Naive thymus-derived CD4-positive, alpha-beta T cell (primary cell): ENCODE measurements around the gene NUTM1. TPM values are rescaled to one million over a fixed set of nuclear protein-coding genes. Genes with fewer than 3 reads are reported as not detected.

Experiments
- ATAC-seq: fragments of 150-1000 bp; cut with Tn5 transposase; 2 replicates; pipeline ENCODE4 v1.10.0; 2021; ENCODE audit warnings: mild to moderate bottlenecking, moderate library complexity
- CTCF ChIA-PET: fragments of 350-600 bp; sonication (Branson Sonifier 250); formaldehyde crosslinking; loops from one replicate; lab custom pipeline; 2021; ENCODE audit warnings: antibody characterized with exemption; lab: Charles Lee
- POLR2A ChIA-PET: fragments of 350-600 bp; sonication (Branson Sonifier 250); formaldehyde crosslinking; loops from one replicate; lab custom pipeline; 2021; ENCODE audit warnings: antibody characterized with exemption, inconsistent platforms; lab: Charles Lee
- DNase-seq, 9 donors: peaks; one replicate each; pipeline versions ENCODE4 v3.0.0 to v3.0.0-alpha.2; 2020 to 2022; ENCODE audit warnings: mixed read lengths in 1 of 9
- H3K27ac ChIP-seq: one replicate; pipeline ENCODE4 v1.7.0; 2013; ENCODE audit warnings: mild to moderate bottlenecking, low read depth, low read length, moderate library complexity
- H3K27me3 ChIP-seq, 2 donors: one replicate each; pipeline ENCODE4 v1.7.0; 2013; ENCODE audit warnings: low read length in 2 of 2, mild to moderate bottlenecking in 2 of 2, moderate library complexity in 2 of 2; ENCODE audit not compliant: control insufficient read depth in 2 of 2, insufficient read depth in 2 of 2
- H3K36me3 ChIP-seq, 3 experiments: 1 replicate in 2 of 3; 2 replicates in 1 of 3; pipeline ENCODE4 v1.7.0; 2013; ENCODE audit warnings: low read length in 3 of 3, mild to moderate bottlenecking in 3 of 3, moderate library complexity in 1 of 3; ENCODE audit not compliant: insufficient read depth in 3 of 3, control insufficient read depth in 2 of 3
- H3K4me1 ChIP-seq, 2 donors: one replicate each; pipeline ENCODE4 v1.7.0; 2013; ENCODE audit warnings: low read length in 2 of 2, mild to moderate bottlenecking in 2 of 2, moderate library complexity in 1 of 2; ENCODE audit not compliant: control insufficient read depth in 2 of 2, insufficient read depth in 2 of 2
- H3K4me3 ChIP-seq: 2 replicates; pipeline ENCODE4 v1.7.0; 2013; ENCODE audit warnings: mild to moderate bottlenecking, low read length
- H3K9me3 ChIP-seq, 3 experiments: 1 replicate in 2 of 3; 2 replicates in 1 of 3; pipeline ENCODE4 v1.7.0; 2013; ENCODE audit warnings: low read length in 3 of 3; ENCODE audit not compliant: control insufficient read depth in 2 of 3
- H3K27ac Mint-ChIP-seq, 9 donors: one replicate each; pipeline ENCODE4 v1.8.0; 2020 to 2022; ENCODE audit warnings: mixed read lengths in 9 of 9, mild to moderate bottlenecking in 8 of 9, moderate library complexity in 5 of 9, inconsistent platforms in 2 of 9
- H3K27me3 Mint-ChIP-seq, 5 donors: one replicate each; pipeline ENCODE4 v1.8.0; 2021 to 2022; ENCODE audit warnings: mixed read lengths in 5 of 5, mild to moderate bottlenecking in 1 of 5
- H3K36me3 Mint-ChIP-seq, 5 donors: one replicate each; pipeline ENCODE4 v1.8.0; 2020 to 2022; ENCODE audit warnings: mixed read lengths in 5 of 5, mild to moderate bottlenecking in 3 of 5, inconsistent platforms in 1 of 5
- H3K4me1 Mint-ChIP-seq, 7 donors: one replicate each; pipeline ENCODE4 v1.8.0; 2020 to 2022; ENCODE audit warnings: mixed read lengths in 7 of 7, mild to moderate bottlenecking in 3 of 7, inconsistent platforms in 1 of 7
- H3K4me3 Mint-ChIP-seq, 10 donors: one replicate each; pipeline ENCODE4 v1.8.0; 2020 to 2022; ENCODE audit warnings: mild to moderate bottlenecking in 10 of 10, mixed read lengths in 10 of 10, moderate library complexity in 6 of 10, inconsistent platforms in 2 of 10
- H3K9me3 Mint-ChIP-seq, 11 donors: one replicate each; pipeline ENCODE4 v1.8.0; 2020 to 2022; ENCODE audit warnings: mixed read lengths in 11 of 11, mild to moderate bottlenecking in 4 of 11, inconsistent platforms in 1 of 11, moderate library complexity in 1 of 11
- intact Hi-C, 2 donors: fragments of 100-400 bp; cut with micrococcal nuclease; formaldehyde crosslinking; loops; one replicate each; pipeline ENCODE4 v1.15.1; 2023
- polyA plus RNA-seq, 2 donors: library from polyadenylated mRNA; unstranded; fragments of 300-500 nt; fragmentation: Illumina TruSeq; gene quantifications; one replicate each; pipeline ENCODE4 v1.2.3, GENCODE V29; 2021
- total RNA-seq, 6 experiments: library from RNA in 5 of 6; stranded (reverse) in 5 of 6; gene quantifications; 1 replicate in 5 of 6; 2 replicates in 1 of 6; pipeline ENCODE4 v1.2.3 and lab custom pipeline; 2021 to 2026

NUTM1 gene
- total and polyA plus RNA-seq, 7 experiments from 2014 or later: not detected

DNA sequence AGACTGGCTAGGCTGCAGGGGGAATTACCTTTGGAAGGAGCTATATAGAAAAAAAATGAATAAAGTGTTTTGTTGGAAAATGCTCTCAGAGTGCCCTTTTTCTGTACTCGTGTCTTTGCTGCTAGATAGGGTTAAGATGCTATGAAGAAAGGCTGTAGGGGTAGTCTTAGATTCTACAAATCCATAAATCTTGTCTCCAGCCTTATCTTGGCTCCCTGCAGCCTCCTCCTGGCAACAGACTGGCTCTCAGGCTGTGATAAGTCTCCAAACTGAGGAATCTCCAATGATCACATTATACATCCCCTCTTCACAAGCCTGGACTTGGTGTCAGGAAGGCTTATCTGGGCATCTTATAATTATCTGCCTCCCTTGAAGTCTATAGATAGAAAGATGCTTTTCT, 14.5 kb downstream of the NUTM1 start:
- Histone ChIP-seq H3K36me3 (peaks cover 4 to 77% (median 16%) of the 10 kb centered on the region in 3 experiments), H3K4me1 (no peaks in the 10 kb centered on the region), H3K27ac (no peak overlapping the region), H3K27me3 (no peaks in the 10 kb centered on the region), H3K4me3 (no peak overlapping the region), H3K9me3 (no peaks in the 10 kb centered on the region)
- Mint-ChIP-seq H3K36me3 (peaks cover 4 to 40% (median 16%) of the 10 kb centered on the region in 5 donors), H3K27me3 (no peaks in the 10 kb centered on the region), H3K9me3 (no peaks in the 10 kb centered on the region), H3K27ac (peak overlapping the region in 1 of 9 donors; percentile 31), H3K4me3 (no peak overlapping the region), H3K4me1 (peaks cover 0 to 4% (median 0%) of the 10 kb centered on the region in 7 donors)
- no peak for DNase-seq
- no peak for ATAC-seq
- POLR2A ChIA-PET: interaction anchor here (1.1 kb wide), 1 partner anchor 10 kb away, joined by 4 read pairs; the partner anchor contains the start of gene LPCAT4
- CTCF ChIA-PET: interaction anchor here (1.5 kb wide), 1 partner anchor 116 kb away, joined by 3 read pairs; no protein-coding TSS in a partner anchor
- intact Hi-C loops: no loop called here

DNA sequence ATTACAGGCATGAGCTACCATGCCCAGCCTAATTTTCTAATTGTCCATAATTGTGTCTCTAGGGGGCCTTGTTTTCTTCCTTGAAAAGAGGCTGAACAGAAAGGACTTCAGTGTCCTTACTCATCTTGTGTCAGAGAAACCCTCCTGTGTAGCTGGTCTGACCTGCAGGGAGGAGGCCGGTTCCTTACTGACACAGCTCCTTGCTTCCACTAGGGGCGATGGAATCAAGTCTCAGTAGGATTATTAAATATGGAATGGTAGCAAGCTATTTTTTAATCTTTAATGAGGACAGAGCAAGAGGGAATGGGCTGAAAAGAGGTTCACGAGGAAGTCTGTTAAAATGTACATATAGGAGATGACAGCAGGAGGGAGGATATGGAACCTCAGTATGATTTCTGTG, 15.3 kb downstream of the NUTM1 start:
- H3K4me1 Mint-ChIP-seq: peaks cover 0 to 9% (median 3%) of the 10 kb centered on the region in 7 donors

DNA sequence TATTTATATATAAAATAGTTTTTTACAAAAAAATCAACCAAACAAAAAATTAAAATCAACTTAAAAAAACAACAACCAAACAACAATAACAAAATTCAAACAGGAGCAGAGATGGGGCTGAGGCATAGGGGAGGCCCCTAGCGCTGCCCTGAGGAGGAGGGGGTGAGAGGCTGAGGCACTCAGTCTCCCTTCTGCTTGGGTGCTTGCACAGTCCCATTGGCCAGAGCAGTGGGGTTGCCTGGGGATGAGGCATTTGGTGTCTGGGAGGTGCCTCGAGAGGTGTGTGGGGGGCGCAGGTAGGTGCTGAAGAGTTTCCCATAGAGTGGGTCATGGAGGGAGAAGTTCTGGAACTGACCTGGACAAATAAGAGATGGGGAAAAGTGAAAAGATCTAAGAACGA, 15.8 kb downstream of the NUTM1 start:
- peaks cover 4 to 84% (median 16%) of the 10 kb centered on the region in 3 experiments for H3K36me3 ChIP-seq
- no peak for DNase-seq
- H3K4me3 ChIP-seq: no peak overlapping the region
- peaks cover 4 to 48% (median 21%) of the 10 kb centered on the region in 5 donors for H3K36me3 Mint-ChIP-seq
- H3K27ac Mint-ChIP-seq: peak overlapping the region in 2 of 9 donors; percentile 47 to 69
- ChIA-PET CTCF (no interaction called here), POLR2A (interaction anchor here (1.1 kb wide), 1 partner anchor 9 kb away, joined by 4 read pairs; the partner anchor contains the start of gene LPCAT4)
- intact Hi-C loops: no loop called here
- no peak for ATAC-seq
- no peaks in the 10 kb centered on the region for H3K9me3 ChIP-seq
- H3K27me3 Mint-ChIP-seq: no peaks in the 10 kb centered on the region
- no peaks in the 10 kb centered on the region for H3K4me1 ChIP-seq
- peaks cover 0 to 11% (median 3%) of the 10 kb centered on the region in 7 donors for H3K4me1 Mint-ChIP-seq
- H3K27ac ChIP-seq: no peak overlapping the region
- no peaks in the 10 kb centered on the region for H3K27me3 ChIP-seq
- H3K9me3 Mint-ChIP-seq: no peaks in the 10 kb centered on the region
- H3K4me3 Mint-ChIP-seq: no peak overlapping the region

More for the DNA sequence above, 15.3 kb downstream of the NUTM1 start:
- no peak overlapping the region for H3K27ac Mint-ChIP-seq
- no peak overlapping the region for H3K4me3 Mint-ChIP-seq
- ATAC-seq: no peak
- H3K9me3 Mint-ChIP-seq: no peaks in the 10 kb centered on the region
- H3K9me3 ChIP-seq: no peaks in the 10 kb centered on the region
- no peak overlapping the region for H3K4me3 ChIP-seq
- H3K36me3 Mint-ChIP-seq: peaks cover 4 to 44% (median 21%) of the 10 kb centered on the region in 5 donors
- ChIA-PET POLR2A (interaction anchor here (1.1 kb wide), 1 partner anchor 9 kb away, joined by 4 read pairs; the partner anchor contains the start of gene LPCAT4), CTCF (interaction anchor here (1.5 kb wide), 1 partner anchor 116 kb away, joined by 3 read pairs; no protein-coding TSS in a partner anchor)
- H3K27me3 Mint-ChIP-seq: no peaks in the 10 kb centered on the region
- H3K27ac ChIP-seq: no peak overlapping the region
- H3K36me3 ChIP-seq: peaks cover 4 to 81% (median 16%) of the 10 kb centered on the region in 3 experiments
- no peak for DNase-seq
- no peaks in the 10 kb centered on the region for H3K27me3 ChIP-seq
- intact Hi-C loops: no loop called here
- no peaks in the 10 kb centered on the region for H3K4me1 ChIP-seq

DNA sequence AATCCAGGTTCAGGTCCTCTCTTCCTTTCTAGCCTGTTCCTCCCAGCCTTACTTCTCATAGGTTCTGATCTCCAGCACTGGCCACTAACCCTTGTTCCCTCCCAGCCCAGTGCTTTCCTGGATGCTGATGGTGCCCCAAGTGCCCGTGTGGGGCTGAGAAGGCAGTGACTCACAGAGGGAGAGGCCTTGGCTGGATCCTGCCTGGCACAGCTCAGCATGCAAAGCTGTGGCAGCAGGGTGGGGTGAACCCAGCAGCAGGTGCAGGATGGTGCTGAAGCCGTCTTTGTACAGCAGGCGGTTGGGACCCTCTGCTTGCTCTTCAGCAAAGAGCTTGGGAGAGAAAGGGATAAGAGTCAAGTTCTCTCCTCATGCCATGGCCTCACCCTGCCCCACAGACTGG, 16.3 kb downstream of the NUTM1 start:
- H3K4me1 Mint-ChIP-seq: peaks cover 0 to 11% (median 3%) of the 10 kb centered on the region in 7 donors
- H3K9me3 ChIP-seq: no peaks in the 10 kb centered on the region
- H3K27ac ChIP-seq: no peak overlapping the region
- H3K4me3 Mint-ChIP-seq: no peak overlapping the region
- peaks cover 4 to 49% (median 21%) of the 10 kb centered on the region in 5 donors for H3K36me3 Mint-ChIP-seq
- no peak for ATAC-seq
- CTCF ChIA-PET: interaction anchor here (1.0 kb wide), 1 partner anchor 21 kb away, joined by 3 read pairs; no protein-coding TSS in a partner anchor
- H3K4me1 ChIP-seq: no peaks in the 10 kb centered on the region
- intact Hi-C loops: no loop called here
- no peak for DNase-seq
- H3K9me3 Mint-ChIP-seq: no peaks in the 10 kb centered on the region
- POLR2A ChIA-PET: no interaction called here
- no peak overlapping the region for H3K4me3 ChIP-seq
- H3K27ac Mint-ChIP-seq: peak overlapping the region in 1 of 9 donors; percentile 47
- peaks cover 4 to 79% (median 16%) of the 10 kb centered on the region in 3 experiments for H3K36me3 ChIP-seq
- no peaks in the 10 kb centered on the region for H3K27me3 ChIP-seq
- no peaks in the 10 kb centered on the region for H3K27me3 Mint-ChIP-seq

DNA sequence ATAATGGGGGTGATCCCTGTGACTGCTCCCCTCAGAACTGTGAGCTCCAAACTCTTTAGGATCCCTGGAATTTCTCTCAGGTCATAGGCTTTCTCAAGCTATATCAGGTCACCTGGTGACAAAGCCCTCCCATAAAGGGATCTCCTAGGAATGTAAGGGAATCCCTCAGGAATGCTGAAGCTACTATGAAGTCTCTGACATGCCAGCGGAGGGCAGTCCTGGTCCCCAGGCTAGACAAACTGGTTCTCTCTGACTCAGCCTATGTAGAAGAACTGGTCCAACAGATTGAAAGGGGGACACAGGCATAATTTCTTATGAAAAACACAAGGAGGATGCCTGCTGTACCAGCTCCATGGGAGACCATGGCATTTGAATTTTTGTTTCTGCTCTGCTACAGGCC, 17.2 kb downstream of the NUTM1 start:
- intact Hi-C loops: loop anchor here in 1 of 2 donors (10.0 kb wide), 2 partner anchors 115 to 325 kb away; partner anchors contain the start of gene AVEN
- ChIA-PET CTCF (interaction anchor here (1.0 to 1.5 kb wide), 2 partner anchors 17 to 22 kb away, joined by 3 to 9 read pairs; partner anchors contain the start of genes NOP10 and NUTM1), POLR2A (interaction anchor here (0.8 kb wide), 1 partner anchor 17 kb away, joined by 4 read pairs; the partner anchor contains the start of genes NOP10 and NUTM1)
- Mint-ChIP-seq H3K4me1 (peaks cover 0 to 17% (median 7%) of the 10 kb centered on the region in 7 donors), H3K4me3 (no peak overlapping the region), H3K27ac (peak overlapping the region in 3 of 9 donors; percentile 5 to 52 (median 7)), H3K36me3 (peaks cover 4 to 42% (median 21%) of the 10 kb centered on the region in 5 donors), H3K27me3 (no peaks in the 10 kb centered on the region), H3K9me3 (no peaks in the 10 kb centered on the region)
- Histone ChIP-seq H3K36me3 (peaks cover 4 to 74% (median 16%) of the 10 kb centered on the region in 3 experiments), H3K4me1 (peaks cover 0 to under 1% of the 10 kb centered on the region in 2 donors), H3K4me3 (no peak overlapping the region), H3K27me3 (no peaks in the 10 kb centered on the region), H3K27ac (no peak overlapping the region), H3K9me3 (no peaks in the 10 kb centered on the region)
- ATAC-seq: no peak
- DNase-seq: no peak

DNA sequence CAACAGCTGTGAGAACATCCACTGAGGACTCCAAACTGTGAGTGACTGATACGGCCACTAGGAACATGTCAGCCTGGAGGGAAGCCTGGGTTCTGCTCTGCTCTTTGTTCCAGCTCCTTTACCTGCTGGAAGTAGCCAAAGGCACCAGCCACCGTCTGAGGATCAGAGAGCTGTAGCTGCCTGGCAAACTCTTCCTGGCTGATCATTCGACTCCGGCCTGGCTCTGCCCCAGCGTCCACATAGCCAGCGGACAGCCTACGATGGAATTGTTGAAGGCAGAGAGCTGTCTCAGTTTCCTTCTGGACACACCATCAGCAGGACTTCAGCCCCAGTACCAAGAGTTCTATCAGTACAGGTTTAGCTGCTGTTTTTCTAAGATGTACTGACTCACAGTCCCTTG, 18.2 kb downstream of the NUTM1 start:
- Mint-ChIP-seq H3K4me1 (peaks cover 0 to 26% (median 17%) of the 10 kb centered on the region in 7 donors), H3K9me3 (no peaks in the 10 kb centered on the region), H3K36me3 (peaks cover 4 to 37% (median 21%) of the 10 kb centered on the region in 5 donors), H3K27me3 (no peaks in the 10 kb centered on the region), H3K27ac (peak overlapping the region in 3 of 9 donors; percentile 7 to 57 (median 29)), H3K4me3 (no peak overlapping the region)
- Histone ChIP-seq H3K27me3 (no peaks in the 10 kb centered on the region), H3K9me3 (no peaks in the 10 kb centered on the region), H3K36me3 (peaks cover 4 to 66% (median 16%) of the 10 kb centered on the region in 3 experiments), H3K4me3 (no peak overlapping the region), H3K27ac (no peak overlapping the region), H3K4me1 (peaks cover 8 to 9% of the 10 kb centered on the region in 2 donors)
- CTCF ChIA-PET: interaction anchor here (1.5 kb wide), 1 partner anchor 18 kb away, joined by 9 read pairs; the partner anchor contains the start of genes NOP10 and NUTM1
- POLR2A ChIA-PET: interaction anchor here (1.5 kb wide), 1 partner anchor 23 kb away, joined by 3 read pairs; no protein-coding TSS in a partner anchor
- DNase-seq (no peak), ATAC-seq (no peak)
- intact Hi-C loops: loop anchor here in 1 of 2 donors (10.0 kb wide), 2 partner anchors 116 to 326 kb away; partner anchors contain the start of gene AVEN
